HG02571 (cell line): ENCODE results near the gene CRYBB3.
"Not testable (repeated sequence)": the region's sequence is repeated elsewhere in the genome, so short reads cannot be mapped to it uniquely, and the experiment has no call there.

Experiments used
- ATAC-seq: cut with Tn5 transposase; IDR thresholded peaks from one replicate; pipeline ENCODE4 v1.9.1; 2021; ENCODE audit warnings: mild to moderate bottlenecking, moderate library complexity; ENCODE audit not compliant: unreplicated experiment

Gene CRYBB3

GRCh38 chr22:25174888-25175411, 24.7 kb upstream of the CRYBB3 start:
- ATAC-seq: no peak

GRCh38 chr22:25176175-25176574, 23.5 kb upstream of the CRYBB3 start:
- ATAC-seq: no peak

DNA sequence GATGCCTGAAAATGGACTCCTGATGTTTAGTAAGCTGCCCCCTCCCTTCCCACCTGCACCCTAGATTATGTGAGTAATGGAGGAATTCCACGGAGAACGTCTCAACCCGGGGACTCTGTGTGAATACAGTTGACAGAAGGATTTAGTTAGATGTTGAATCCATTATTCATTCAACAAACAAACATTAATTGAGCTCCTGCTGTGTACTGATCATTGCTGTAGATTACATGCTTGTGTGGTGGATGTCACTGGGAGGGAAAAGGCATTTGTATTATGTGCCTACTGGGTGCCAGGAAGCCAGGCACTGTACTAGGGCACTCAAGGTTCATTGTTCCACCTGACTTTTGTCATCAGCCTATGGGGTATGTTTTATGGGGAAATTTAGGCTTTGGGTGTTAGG, 22.9 kb upstream of the CRYBB3 start:
- no peak for ATAC-seq

DNA sequence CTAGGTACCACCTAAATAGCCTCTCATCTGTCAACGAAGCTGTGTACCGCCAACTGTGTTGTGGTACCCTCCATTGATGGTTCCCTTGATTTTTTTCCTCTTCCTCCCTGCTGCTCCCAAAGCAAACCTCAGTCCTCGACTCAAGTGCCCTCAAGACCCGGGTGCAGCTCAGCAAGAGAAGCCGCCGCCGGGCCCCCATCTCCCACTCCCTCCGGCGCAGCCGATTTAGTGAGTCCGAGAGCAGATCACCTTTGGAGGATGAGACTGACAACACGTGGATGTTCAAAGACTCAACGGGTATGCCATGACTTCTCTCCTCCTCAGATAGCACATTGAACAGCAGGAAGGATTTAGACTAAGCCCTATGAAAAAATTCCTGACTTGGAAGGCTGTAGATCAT, 22.4 kb upstream of the CRYBB3 start:
- no peak for ATAC-seq

DNA sequence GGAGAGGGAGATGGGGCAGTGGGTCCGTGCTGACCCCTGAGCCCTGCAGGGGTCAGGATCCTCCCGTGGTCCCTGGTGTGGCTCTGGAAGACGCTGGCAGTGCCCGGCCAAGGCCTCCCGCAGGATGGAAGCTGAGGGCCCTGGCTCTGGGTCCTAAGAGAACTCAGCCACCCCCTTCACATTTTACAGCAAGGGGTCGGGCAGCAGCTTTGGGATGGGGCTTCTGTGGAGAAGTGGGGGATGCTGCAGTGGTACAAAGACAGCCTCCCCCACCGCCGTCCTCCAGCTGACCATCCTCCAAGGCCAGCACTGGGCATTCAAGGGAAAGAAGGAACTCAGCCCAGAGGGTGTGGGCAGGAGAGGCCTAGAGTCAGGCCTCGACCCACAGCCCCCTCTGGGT, 21.8 kb upstream of the CRYBB3 start:
- no peak for ATAC-seq

DNA sequence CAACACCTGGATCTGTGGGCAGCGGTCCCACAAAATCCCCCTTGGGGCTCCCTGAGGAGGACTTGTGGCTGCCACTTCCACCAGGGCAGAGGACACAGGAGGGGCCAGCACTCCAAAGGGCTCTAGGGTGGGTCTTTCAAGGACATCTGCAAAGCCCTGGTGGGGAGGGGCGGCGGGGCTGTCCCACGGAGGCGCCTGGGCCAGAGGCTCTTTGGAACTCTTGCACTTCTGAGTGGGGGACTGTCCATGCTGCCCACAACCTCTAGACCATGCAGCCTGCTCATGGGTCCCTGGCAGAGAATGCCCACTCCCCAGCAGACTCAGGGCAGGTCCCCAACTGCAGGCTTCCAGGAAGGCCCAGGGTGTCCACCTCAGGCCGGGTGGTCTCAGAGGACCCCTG, 21.3 kb upstream of the CRYBB3 start:
- not testable (repeated sequence) for ATAC-seq

GRCh38 chr22:25178869-25179631, 20.6 kb upstream of the CRYBB3 start:
- ATAC-seq: not testable (repeated sequence)

GRCh38 chr22:25182131-25183110, 17.2 kb upstream of the CRYBB3 start:
- ATAC-seq: no peak

DNA sequence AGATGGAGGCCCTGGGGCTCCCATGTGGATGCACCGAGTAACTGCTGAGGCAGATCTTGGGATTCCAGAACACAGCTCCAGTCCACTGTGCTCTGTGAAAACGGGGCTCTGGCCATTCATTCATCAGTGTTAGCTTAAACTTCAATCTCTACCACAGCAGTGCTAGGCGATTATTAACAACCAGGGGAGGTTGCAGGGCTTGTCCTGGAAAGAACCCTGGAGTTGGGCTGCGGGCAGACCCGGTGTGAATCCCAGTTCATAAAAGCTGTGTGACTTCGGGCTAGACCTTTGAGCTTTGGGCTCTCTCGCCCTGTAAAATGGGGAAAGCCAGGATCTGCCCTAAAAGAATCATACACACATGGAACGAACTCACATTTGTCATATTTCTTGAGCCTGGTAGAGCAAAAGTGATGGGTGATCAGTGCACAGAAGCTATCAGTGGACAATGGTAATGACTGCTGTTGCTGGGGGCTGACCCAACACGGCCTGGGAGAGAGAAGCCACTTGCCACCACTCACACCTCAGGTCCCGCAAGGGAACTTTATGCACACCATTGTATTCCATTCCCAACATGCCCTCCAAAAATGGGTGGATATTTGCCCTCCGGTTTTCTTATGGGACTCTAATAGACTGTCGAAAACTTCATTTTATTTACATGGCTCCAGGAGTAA, 15.6 kb upstream of the CRYBB3 start:
- no peak for ATAC-seq

- ATAC-seq: no peak
Measured at GRCh38 chr22:25186140-25186539, 13.5 kb upstream of the CRYBB3 start.

DNA sequence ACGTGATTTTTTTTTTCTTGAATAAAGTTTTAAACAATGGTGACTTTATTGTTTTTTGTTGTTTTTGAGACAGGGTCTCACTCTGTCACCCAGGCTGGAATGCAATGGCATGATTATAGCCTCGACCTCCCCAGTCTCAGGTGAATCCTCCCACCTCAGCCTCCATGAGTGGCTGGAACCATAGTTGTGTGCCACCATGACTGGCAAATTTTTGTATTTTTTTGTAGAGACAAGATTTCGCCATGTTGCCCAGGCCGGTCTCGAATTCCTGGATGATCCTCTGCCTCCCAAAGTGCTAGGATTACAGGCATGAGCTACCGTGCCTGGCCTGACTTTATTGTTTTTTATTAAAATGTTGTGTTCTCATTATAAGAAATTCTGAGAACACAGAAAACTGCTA, 12.2 kb upstream of the CRYBB3 start:
- no peak for ATAC-seq

DNA sequence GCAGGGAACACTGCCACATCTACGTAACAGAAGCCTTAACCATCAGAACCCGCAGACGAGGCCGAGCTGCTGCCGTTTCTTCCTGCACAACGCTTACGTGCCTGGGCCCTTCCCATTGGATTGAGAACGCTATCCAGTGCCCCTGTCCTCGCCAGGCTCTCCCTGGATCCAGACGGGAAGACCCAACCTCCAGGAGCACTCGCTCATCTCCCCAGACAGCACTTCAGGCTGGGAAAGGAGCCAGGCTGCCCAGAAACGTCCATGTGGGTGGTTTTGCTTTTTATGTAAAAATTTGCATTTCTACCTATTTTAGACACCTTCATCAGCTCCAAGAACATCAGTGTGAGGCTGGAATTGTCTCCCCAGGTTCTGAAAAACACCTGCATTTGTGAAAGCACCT, 7.3 kb upstream of the CRYBB3 start:
- ATAC-seq: no peak

- ATAC-seq: no peak
Measured at GRCh38 chr22:25193130-25193529, 6.5 kb upstream of the CRYBB3 start.

DNA sequence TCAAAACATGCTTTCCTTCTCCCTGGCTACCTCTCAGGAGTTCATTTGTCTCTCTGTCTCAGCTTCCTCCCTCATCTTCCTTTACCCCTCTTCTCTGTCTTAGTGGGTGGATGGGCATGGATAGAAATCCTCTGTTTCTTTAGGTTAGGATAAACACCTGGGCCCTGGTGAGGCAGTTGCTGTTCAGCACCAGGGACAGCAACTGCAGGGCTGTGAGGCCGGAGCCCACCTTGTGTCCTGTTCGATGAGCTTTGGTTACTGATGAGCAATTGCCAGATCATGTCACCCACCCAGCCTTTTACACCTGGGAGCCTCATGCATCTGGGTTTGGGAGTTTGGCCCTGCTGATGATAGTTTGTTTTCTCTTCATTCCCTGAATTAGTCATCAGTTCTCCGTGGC, 6.1 kb upstream of the CRYBB3 start:
- no peak for ATAC-seq

- ATAC-seq: no peak
Measured at GRCh38 chr22:25196326-25196725, 3.3 kb upstream of the CRYBB3 start.

- ATAC-seq: no peak
Measured at GRCh38 chr22:25197340-25197739, 2.3 kb upstream of the CRYBB3 start.

DNA sequence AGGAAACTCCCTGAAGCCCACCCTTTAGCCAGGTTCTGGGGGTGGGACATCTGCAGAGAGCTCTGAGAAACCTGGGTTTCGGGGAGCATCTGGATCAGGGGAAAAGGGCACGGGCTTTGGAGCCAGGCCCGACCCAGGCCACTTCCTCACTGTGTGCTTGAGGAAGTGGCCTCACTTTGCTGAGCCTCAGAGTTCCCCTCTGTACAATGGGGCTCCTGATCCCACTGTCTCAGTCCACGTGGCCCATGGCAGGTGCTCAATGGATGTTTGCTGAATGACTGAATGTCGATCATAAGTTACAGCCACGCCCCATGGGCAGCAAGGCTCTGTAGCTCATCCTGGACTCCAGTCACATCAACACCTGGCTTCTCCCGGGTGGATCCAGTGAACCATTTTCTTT, 1.3 kb downstream of the CRYBB3 start:
- ATAC-seq: no peak

DNA sequence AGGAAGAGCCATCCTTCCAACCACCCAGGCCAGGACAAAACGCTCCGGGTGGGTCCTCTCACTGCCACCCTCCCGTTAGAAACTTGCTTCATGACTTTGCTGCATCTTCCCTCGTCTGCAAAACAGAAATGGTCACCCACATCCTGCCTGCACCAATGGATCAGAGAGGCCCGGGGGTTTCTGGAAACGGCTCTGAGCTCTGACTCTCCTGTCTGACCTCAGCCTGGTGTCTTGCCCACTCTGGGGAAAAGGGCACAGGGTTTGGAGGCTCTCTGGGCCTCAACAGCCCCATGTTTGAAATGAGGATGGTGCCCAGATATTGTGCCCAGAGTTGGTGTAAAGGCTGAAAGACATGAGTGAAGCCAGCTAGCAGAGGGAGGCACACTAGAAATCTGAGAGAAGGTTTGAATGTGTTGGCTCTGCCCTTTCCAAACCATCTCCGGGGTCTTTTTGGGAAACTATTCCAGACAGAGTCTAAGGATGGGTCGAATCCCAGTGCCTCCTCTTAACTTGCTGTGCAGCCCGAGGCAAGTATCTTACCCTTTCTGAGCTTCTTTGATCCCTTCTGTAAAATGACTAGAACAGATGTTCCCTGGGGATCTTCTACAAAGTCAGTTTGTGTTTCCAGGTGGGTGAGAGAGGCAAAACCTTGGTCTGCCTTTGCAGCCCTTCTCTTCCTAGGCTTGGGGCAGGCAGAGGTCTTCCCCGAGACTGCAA, 2.1 kb downstream of the CRYBB3 start:
- no peak for ATAC-seq

DNA sequence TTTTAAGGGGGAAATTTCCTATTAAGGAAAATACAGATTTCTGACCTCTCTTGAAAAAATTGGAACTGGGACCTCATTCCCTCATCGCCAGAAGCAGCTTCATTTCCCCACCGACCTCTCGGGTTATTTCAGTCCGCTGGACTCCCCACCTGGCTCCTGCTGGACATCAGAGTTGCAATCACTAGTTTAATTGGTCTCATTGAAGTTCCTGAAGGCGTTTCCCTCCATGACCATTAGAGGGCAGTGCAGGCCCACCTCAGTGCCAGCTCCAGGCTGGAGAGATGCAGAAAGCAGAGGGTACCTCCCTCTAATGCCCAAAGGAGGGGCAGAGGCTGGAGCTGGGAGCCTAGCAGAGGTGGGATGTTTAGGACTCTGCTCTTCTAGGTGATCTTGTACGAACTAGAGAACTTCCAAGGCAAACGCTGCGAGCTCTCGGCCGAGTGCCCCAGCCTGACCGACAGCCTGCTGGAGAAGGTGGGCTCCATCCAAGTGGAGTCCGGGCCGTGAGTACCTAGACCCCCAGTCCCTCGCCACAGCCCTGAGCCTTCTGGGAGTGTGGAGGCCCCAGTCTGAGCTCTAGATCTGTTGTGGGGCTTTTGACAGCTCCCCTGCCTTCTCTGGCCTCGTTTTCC, 2.7 kb downstream of the CRYBB3 start:
- no peak for ATAC-seq

DNA sequence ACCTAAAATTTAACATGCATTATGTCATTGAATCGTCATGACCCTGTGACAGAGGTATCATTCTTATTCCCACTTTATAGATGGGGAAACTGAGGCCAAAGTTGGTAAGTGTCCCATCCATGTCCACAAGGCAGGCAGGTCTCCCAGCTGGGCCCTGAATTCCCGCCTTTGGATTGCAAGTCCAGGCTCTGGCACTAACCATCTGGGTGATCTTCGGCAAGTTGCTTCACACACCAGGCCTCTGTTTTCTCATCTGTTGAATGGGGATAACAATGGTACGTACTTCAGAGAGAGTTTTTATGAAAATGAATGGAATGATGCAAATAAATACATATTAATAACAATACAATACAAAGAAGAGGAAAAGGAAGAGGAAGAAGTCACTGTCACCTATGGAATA, 3.4 kb downstream of the CRYBB3 start:
- no peak for ATAC-seq
